A549 (cell line): ENCODE data around the gene BPIFB4.

Source experiments
- HDAC2 ChIP-seq: fragments of 200-600 bp; sonication (generic); IDR thresholded peaks from 2 replicates; pipeline ENCODE4 v1.6.1; 2016
- JUN ChIP-seq, 2 experiments: fragments of >200 bp; sonication (Bioruptor Twin); formaldehyde crosslinking; IDR thresholded peaks; 2 replicates in 1 of 2; 3 replicates in 1 of 2; pipeline ENCODE4 v1.6.1; 2016 to 2017
- JUNB ChIP-seq: fragments of >200 bp; sonication (Bioruptor Twin); formaldehyde crosslinking; IDR thresholded peaks from 2 replicates; pipeline ENCODE4 v1.6.1; 2016
- KDM5A ChIP-seq: fragments of 200-600 bp; sonication (generic); IDR thresholded peaks from 2 replicates; pipeline ENCODE4 v1.6.1; 2016; ENCODE audit warnings: antibody characterized with exemption, mild to moderate bottlenecking
- MYC ChIP-seq: IDR thresholded peaks from 2 replicates; pipeline ENCODE4 v1.6.1; 2012; ENCODE audit warnings: mild to moderate bottlenecking, inconsistent platforms, low read length, improper control_type of control experiment, borderline replicate concordance
- POLR2A ChIP-seq: IDR thresholded peaks from 2 replicates; pipeline ENCODE4 v1.6.1; 2012; ENCODE audit warnings: mild to moderate bottlenecking, low read length
- TF ChIP-seq, protein P1 (sequence below): fragments of >200 bp; sonication (Bioruptor Twin); formaldehyde crosslinking; IDR thresholded peaks from 3 replicates; pipeline ENCODE4 v1.5.1; 2016
- TF ChIP-seq, protein P2 (sequence below): fragments of 200-600 bp; sonication (generic); IDR thresholded peaks from 2 replicates; pipeline ENCODE4 v1.6.1; 2016; ENCODE audit warnings: antibody characterized with exemption, mild to moderate bottlenecking, moderate library complexity

DNA sequence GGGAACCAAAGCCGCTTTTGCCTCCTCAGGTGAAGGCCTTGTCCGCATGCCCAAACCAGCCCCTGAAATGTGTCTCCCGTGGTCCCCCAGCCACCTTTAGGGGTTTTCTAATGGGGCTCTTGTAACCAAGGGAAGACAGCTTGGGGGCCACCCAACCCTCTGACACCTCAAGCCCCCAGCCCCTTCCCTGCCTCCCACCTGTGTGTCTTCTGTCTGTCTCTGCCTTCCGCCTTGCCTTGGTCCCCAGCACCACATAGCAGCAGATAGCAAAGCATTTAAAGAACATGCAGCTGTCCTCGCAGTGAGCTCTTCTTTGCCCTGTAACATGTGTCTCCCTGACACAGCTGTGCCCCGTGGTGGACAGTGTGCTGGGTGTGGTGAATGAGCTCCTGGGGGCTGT lies 16.2 kb upstream of the BPIFB4 start:
- TF ChIP-seq, protein P1, sequence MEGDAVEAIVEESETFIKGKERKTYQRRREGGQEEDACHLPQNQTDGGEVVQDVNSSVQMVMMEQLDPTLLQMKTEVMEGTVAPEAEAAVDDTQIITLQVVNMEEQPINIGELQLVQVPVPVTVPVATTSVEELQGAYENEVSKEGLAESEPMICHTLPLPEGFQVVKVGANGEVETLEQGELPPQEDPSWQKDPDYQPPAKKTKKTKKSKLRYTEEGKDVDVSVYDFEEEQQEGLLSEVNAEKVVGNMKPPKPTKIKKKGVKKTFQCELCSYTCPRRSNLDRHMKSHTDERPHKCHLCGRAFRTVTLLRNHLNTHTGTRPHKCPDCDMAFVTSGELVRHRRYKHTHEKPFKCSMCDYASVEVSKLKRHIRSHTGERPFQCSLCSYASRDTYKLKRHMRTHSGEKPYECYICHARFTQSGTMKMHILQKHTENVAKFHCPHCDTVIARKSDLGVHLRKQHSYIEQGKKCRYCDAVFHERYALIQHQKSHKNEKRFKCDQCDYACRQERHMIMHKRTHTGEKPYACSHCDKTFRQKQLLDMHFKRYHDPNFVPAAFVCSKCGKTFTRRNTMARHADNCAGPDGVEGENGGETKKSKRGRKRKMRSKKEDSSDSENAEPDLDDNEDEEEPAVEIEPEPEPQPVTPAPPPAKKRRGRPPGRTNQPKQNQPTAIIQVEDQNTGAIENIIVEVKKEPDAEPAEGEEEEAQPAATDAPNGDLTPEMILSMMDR: no peak
- TF ChIP-seq JUN (IDR thresholded peaks at IDR 0.05) (no peak), KDM5A (no peak), POLR2A (no peak), JUNB (no peak), MYC (no peak), HDAC2 (no peak)
- TF ChIP-seq, protein P2, sequence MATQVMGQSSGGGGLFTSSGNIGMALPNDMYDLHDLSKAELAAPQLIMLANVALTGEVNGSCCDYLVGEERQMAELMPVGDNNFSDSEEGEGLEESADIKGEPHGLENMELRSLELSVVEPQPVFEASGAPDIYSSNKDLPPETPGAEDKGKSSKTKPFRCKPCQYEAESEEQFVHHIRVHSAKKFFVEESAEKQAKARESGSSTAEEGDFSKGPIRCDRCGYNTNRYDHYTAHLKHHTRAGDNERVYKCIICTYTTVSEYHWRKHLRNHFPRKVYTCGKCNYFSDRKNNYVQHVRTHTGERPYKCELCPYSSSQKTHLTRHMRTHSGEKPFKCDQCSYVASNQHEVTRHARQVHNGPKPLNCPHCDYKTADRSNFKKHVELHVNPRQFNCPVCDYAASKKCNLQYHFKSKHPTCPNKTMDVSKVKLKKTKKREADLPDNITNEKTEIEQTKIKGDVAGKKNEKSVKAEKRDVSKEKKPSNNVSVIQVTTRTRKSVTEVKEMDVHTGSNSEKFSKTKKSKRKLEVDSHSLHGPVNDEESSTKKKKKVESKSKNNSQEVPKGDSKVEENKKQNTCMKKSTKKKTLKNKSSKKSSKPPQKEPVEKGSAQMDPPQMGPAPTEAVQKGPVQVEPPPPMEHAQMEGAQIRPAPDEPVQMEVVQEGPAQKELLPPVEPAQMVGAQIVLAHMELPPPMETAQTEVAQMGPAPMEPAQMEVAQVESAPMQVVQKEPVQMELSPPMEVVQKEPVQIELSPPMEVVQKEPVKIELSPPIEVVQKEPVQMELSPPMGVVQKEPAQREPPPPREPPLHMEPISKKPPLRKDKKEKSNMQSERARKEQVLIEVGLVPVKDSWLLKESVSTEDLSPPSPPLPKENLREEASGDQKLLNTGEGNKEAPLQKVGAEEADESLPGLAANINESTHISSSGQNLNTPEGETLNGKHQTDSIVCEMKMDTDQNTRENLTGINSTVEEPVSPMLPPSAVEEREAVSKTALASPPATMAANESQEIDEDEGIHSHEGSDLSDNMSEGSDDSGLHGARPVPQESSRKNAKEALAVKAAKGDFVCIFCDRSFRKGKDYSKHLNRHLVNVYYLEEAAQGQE: no peak
